BLaER1 treated with 17β-estradiol and CSF1 and Interleukin-3, amounts not matched to agents 10 nM and 100 nM (cell line): Measurements from ENCODE around the gene HSPB6.
"Not testable (repeated sequence)": the region's sequence is repeated elsewhere in the genome, so short reads cannot be mapped to it uniquely, and the experiment has no call there.

Experiments
- H3K27ac ChIP-seq, 11 experiments: shearing (Covaris generic); formaldehyde crosslinking; 2 replicates each; pipeline ENCODE4 v1.8.1; 2022
- H3K27me3 ChIP-seq, 11 experiments: shearing (Covaris generic); formaldehyde crosslinking; 2 replicates each; pipeline ENCODE4 v1.8.1; 2022
- H3K36me3 ChIP-seq, 11 experiments: shearing (Covaris generic); formaldehyde crosslinking; 2 replicates each; pipeline ENCODE4 v1.8.1; 2022
- H3K4me1 ChIP-seq, 10 experiments: shearing (Covaris generic); formaldehyde crosslinking; 2 replicates each; pipeline ENCODE4 v1.8.1; 2022
- H3K4me2 ChIP-seq, 11 experiments: shearing (Covaris generic); formaldehyde crosslinking; 2 replicates each; pipeline ENCODE4 v1.8.1; 2022
- H3K4me3 ChIP-seq, 10 experiments: shearing (Covaris generic); formaldehyde crosslinking; 2 replicates each; pipeline ENCODE4 v1.8.1; 2022
- H3K9ac ChIP-seq, 11 experiments: shearing (Covaris generic); formaldehyde crosslinking; 2 replicates each; pipeline ENCODE4 v1.8.1; 2022
- H3K9me3 ChIP-seq, 11 experiments: shearing (Covaris generic); formaldehyde crosslinking; replicated peaks in 1 of 11; 2 replicates each; pipeline ENCODE4 v1.8.1; 2022
- H4K20me1 ChIP-seq, 11 experiments: shearing (Covaris generic); formaldehyde crosslinking; 2 replicates each; pipeline ENCODE4 v1.8.1; 2022
- Cebpa-rat ChIP-seq, 11 experiments: shearing (Covaris generic); IDR thresholded peaks; 2 replicates each; pipeline ENCODE4 v1.8.1; 2022

The HSPB6 gene, protein sequence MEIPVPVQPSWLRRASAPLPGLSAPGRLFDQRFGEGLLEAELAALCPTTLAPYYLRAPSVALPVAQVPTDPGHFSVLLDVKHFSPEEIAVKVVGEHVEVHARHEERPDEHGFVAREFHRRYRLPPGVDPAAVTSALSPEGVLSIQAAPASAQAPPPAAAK

DNA sequence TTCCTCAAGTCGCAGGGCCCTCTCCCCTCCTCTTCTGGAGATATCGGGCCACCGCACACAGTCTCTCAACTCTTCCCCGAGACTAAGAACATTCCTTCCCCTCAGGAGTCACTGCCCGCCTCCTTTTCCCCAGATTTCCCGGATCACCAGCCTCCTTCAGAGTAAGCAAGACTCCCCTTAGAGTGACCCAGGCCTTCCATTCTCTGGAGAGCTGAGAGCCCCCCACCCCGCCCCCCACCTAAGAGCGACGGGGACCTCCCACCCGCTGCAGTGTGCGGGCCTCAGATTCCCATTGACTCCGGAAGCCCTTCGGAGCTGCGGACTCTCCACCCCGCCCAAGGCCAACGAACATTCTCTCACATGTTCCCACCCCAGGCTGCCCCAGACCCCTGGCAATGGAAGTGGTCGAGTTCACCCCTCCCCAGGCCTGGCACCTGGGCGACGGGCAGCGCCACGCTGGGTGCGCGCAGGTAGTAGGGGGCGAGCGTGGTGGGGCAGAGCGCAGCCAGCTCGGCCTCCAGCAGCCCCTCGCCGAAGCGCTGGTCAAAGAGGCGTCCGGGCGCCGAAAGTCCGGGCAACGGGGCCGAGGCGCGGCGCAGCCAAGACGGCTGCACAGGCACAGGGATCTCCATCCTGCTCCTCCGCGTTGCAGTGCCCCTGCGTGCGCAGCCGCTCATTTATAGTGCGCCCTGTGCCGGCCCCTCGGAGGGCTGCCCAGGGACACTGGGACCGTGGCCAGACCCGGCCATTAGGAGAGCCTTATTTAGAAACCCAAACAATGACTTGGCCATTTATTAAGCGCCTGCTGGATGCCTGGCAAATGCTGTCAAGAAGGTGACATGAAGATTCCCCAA lies at the start of gene HSPB6:
HSPB6 (minus strand) TSS at position 653 of the 854 bp plus-strand sequence; CDS start at position 632, 21 bp downstream.
- peak within 1 kb of the TSS; percentile 62 to 98 (median 93); a peak in 21 of 22 replicates for H3K9ac ChIP-seq
- H3K4me1 ChIP-seq: peaks cover 25 to 40% (median 31%) of the 10 kb centered on the region in 10 experiments
- H4K20me1 ChIP-seq: peaks cover 0 to 24% (median 0%) of the 10 kb centered on the region in 11 experiments; a peak in 7 of 22 replicates
- H3K27me3 ChIP-seq: peaks cover 0 to 14% (median 10%) of the 10 kb centered on the region in 11 experiments; a peak in 12 of 22 replicates
- no peaks in the 10 kb centered on the region for H3K9me3 ChIP-seq
- peak within 1 kb of the TSS in 10 of 11 experiments; percentile 76 to 97 (median 92); a peak in 20 of 22 replicates for H3K27ac ChIP-seq
- peak within 1 kb of the TSS; percentile 81 to 99 (median 95) for H3K4me2 ChIP-seq
- peaks cover 29 to 65% (median 50%) of the 10 kb centered on the region in 11 experiments for H3K36me3 ChIP-seq
- H3K4me3 ChIP-seq: peak within 1 kb of the TSS; percentile 80 to 97 (median 89)
- no peak for TF ChIP-seq Cebpa-rat (IDR thresholded peaks at IDR 0.05)

DNA sequence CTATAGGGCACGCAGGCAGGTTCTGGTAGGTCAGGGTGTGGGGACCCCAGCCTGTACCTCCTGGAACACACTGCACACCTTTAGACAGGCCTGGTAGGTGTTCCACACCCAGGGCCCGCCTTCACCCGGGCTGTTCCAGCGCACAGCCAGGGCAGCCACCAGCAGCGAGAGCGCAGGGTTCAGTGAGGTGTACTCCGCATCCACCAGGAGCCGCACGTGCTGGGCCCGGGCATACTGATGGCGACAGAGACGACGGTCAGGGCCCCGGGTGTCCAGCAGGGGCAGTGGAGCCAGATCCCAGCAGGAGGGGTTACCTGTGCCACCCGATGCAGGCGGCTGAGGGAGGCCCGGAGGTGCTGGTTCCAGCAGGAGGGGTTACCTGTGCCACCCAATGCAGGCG lies 49.8 kb upstream of the HSPB6 start:
- Histone ChIP-seq H3K4me2 (peak overlapping the region in 9 of 11 experiments; percentile 24 to 90 (median 81); a peak in 16 of 22 replicates), H3K4me3 (no peak overlapping the region), H3K27ac (peak overlapping the region in 6 of 11 experiments; percentile 79 to 96 (median 91); a peak in 11 of 22 replicates), H3K36me3 (no peaks in the 10 kb centered on the region), H3K9ac (peak overlapping the region in 1 of 11 experiments; percentile 34; a peak in 1 of 22 replicates), H4K20me1 (no peaks in the 10 kb centered on the region), H3K4me1 (peaks cover 27 to 79% (median 73%) of the 10 kb centered on the region in 10 experiments), H3K27me3 (no peaks in the 10 kb centered on the region), H3K9me3 (peaks cover 0 to 14% (median 10%) of the 10 kb centered on the region in 11 experiments; a peak in 12 of 22 replicates)
- TF ChIP-seq Cebpa-rat (IDR thresholded peaks at IDR 0.05): no peak

DNA sequence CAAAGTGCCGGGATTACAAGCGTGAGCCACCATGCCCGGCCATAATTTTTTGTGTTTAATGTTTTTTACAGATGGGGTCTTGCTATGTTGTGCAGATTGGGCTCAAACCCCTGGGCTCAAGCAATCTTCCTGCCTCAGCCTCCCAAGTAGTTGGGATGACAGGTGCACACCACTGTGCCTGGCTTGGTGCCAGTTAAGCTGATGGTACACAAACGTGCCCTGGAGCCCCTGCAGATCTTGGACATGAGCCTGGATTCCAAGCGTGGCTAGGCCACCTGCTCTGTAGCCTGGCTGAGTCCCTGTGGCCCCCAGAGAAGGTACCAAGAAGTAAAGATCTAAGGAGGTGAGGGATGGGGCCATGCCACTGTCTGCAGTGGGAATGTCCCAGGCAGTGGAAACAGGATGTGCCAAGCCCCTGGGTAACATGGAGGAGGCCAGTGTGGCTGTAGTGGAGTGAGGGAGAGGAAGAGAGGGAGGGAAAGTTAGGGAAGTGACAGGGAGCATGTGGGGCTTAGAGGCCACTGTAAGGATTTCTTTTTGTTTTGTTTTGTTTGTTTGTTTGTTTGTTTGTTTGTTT lies 48.8 kb upstream of the HSPB6 start:
- Histone ChIP-seq H3K36me3 (no peaks in the 10 kb centered on the region), H3K4me3 (no peak overlapping the region), H4K20me1 (no peaks in the 10 kb centered on the region), H3K9me3 (peaks cover 0 to 19% (median 10%) of the 10 kb centered on the region in 11 experiments; a peak in 12 of 22 replicates), H3K4me2 (peak overlapping the region; percentile 24 to 90 (median 76); a peak in 20 of 22 replicates), H3K9ac (peak overlapping the region in 3 of 11 experiments; percentile 76 to 84 (median 83); a peak in 4 of 22 replicates), H3K27me3 (no peaks in the 10 kb centered on the region), H3K27ac (peak overlapping the region in 7 of 11 experiments; percentile 79 to 96 (median 91); a peak in 13 of 22 replicates), H3K4me1 (peaks cover 27 to 85% (median 77%) of the 10 kb centered on the region in 10 experiments)
- no peak for TF ChIP-seq Cebpa-rat (IDR thresholded peaks at IDR 0.05)

DNA sequence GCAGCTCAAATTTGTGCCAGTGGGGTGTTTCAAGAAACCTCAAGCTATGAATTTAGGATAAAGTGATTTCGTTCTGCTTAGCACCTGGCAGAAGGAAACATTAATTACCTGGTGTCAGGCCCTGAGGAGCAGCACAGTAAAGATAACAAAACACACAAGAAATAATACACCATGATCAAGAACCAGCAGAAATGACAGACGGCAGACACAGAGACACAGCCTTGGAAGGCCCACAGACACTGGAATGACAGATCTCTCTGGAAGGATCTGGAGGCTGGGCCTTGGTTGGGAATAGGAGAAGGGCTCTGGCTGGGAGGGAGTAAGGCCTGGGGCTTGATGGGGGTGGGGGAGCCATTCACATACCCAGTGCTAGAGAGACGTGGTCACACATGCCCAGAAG lies 45.0 kb upstream of the HSPB6 start:
- Histone ChIP-seq H3K27me3 (peaks cover 0 to 9% (median 4%) of the 10 kb centered on the region in 11 experiments; a peak in 10 of 22 replicates), H3K36me3 (no peaks in the 10 kb centered on the region), H3K9ac (peak overlapping the region in 1 of 11 experiments; percentile 1; a peak in 1 of 22 replicates), H3K9me3 (peaks cover 0 to 19% (median 10%) of the 10 kb centered on the region in 11 experiments; a peak in 12 of 22 replicates), H3K4me3 (no peak overlapping the region), H3K27ac (peak overlapping the region in 7 of 11 experiments; percentile 66 to 96 (median 91); a peak in 11 of 22 replicates), H3K4me1 (peaks cover 27 to 99% (median 78%) of the 10 kb centered on the region in 10 experiments), H3K4me2 (peak overlapping the region in 8 of 11 experiments; percentile 1 to 90 (median 78); a peak in 10 of 22 replicates), H4K20me1 (no peaks in the 10 kb centered on the region)
- no peak for TF ChIP-seq Cebpa-rat (IDR thresholded peaks at IDR 0.05)

DNA sequence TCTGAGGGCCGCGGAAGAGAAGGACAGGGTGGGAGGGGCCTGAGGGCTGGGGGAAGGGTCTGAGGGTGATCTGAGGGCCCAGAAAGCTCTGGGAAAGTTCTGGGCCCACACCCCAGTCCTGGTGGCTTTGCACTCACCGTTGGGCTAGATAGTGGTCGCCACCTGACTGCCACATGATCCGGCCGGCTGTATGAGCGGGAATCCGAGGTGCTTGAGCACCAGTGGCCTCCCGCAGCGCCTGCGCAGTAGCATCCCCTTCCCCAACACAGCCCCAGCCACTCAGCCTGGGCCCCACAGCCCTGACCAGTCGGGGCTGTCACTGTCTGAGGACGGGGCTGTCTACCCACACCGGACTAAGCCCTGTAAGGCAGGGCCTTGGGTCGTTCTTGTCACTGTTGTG lies 40.8 kb upstream of the HSPB6 start:
- H3K4me2 ChIP-seq: peak overlapping the region in 7 of 11 experiments; percentile 19 to 54 (median 31); a peak in 8 of 22 replicates
- H3K9ac ChIP-seq: no peak overlapping the region
- H3K36me3 ChIP-seq: no peaks in the 10 kb centered on the region
- H3K27me3 ChIP-seq: peaks cover 0 to 14% (median 7%) of the 10 kb centered on the region in 11 experiments; a peak in 10 of 22 replicates
- peak overlapping the region in 3 of 11 experiments; percentile 4 to 63 (median 34); a peak in 4 of 22 replicates for H3K27ac ChIP-seq
- peaks cover 14 to 98% (median 65%) of the 10 kb centered on the region in 10 experiments for H3K4me1 ChIP-seq
- no peak overlapping the region for H3K4me3 ChIP-seq
- peaks cover 0 to 16% (median 9%) of the 10 kb centered on the region in 11 experiments; a peak in 12 of 22 replicates for H3K9me3 ChIP-seq
- H4K20me1 ChIP-seq: no peaks in the 10 kb centered on the region
- TF ChIP-seq Cebpa-rat (IDR thresholded peaks at IDR 0.05): no peak

DNA sequence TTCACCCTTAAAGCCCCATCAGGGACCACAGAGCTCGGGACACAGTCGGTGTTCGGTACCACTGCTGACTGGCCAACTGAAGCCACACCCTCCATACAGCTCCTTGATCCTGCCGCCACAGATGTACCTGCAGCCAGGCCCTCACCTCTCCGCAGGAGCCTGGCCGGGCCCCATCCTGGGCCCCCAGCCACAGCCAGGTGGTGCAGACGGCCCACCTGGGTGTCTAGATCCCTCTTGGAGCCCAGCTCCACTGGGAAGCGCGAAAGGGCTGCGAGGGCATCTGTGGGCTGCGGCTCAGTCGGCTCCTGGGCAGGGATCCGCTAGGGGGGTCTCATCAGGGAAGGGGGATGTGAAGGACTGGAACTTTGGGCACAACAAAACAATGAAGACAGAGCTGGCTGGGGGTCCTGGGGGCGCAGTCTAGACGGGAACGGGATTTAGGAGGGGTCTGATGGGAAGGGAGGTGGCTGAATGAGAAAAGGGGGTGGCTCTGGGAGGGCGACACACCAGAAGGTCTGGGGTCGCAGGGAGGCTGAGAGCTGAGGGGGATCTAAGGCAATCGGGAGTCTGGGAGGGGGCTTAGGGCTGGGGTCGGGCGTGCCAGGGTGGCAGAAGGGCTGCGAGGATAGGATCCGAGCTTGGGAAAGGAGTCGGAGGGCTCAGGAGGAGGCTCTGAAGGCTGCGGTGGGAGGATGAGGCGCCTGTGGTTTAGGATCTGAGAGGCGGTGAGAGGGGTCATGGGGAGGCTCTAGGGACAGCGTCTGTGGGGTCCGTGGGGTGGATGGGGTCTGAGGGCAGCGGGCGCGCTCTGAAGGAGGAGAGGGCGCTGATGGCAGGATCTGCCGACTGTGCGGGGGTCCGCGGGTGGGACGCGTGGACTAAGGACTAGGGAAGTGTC lies 40.1 kb upstream of the HSPB6 start:
- Histone ChIP-seq H3K4me2 (peak overlapping the region in 9 of 11 experiments; percentile 51 to 74 (median 69); a peak in 19 of 22 replicates), H3K27me3 (peaks cover 0 to 14% (median 7%) of the 10 kb centered on the region in 11 experiments; a peak in 10 of 22 replicates), H3K4me3 (no peak overlapping the region), H3K4me1 (peaks cover 15 to 98% (median 66%) of the 10 kb centered on the region in 10 experiments), H3K9me3 (peaks cover 0 to 8% (median 1%) of the 10 kb centered on the region in 11 experiments; a peak in 9 of 22 replicates), H3K9ac (peak overlapping the region in 5 of 11 experiments; percentile 11 to 34 (median 28); a peak in 5 of 22 replicates), H4K20me1 (no peaks in the 10 kb centered on the region), H3K27ac (peak overlapping the region in 5 of 11 experiments; percentile 2 to 53 (median 45); a peak in 5 of 22 replicates), H3K36me3 (no peaks in the 10 kb centered on the region)
- TF ChIP-seq Cebpa-rat (IDR thresholded peaks at IDR 0.05): no peak

DNA sequence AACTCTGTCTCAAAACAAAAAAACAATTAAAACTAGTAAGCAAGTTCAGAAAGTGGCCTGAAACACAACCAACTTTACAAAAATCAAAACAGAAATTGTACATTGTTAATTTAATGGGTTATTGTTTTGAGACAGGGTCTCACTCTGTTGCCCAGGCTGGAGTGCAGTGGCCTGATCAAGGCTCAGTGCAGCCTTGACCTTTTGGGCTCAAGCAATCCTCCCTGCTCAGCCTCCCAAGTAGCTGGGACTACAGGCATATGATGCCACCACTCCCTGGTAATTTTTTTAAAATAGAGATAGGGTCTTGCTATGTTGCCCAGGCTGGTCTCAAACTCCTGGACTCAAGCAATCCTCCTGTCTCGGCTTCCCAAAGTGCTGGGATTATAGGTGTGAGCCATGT lies 38.7 kb upstream of the HSPB6 start:
- Histone ChIP-seq H3K4me2 (peak overlapping the region in 4 of 11 experiments; percentile 3 to 73 (median 32); a peak in 1 of 22 replicates), H3K4me1 (peaks cover 15 to 98% (median 70%) of the 10 kb centered on the region in 10 experiments), H3K27me3 (peaks cover 0 to 14% (median 7%) of the 10 kb centered on the region in 11 experiments; a peak in 10 of 22 replicates), H3K27ac (0 out of 22 replicates have a peak overlapping the region, but pooled peaks of 1 of the 11 experiments have one; percentile 17)
- H3K9ac ChIP-seq, H3K9me3 ChIP-seq, H3K36me3 ChIP-seq, H3K4me3 ChIP-seq, H4K20me1 ChIP-seq: not testable (repeated sequence)
